ENCODE data around the gene LIN7B.

The LIN7B gene

DNA sequence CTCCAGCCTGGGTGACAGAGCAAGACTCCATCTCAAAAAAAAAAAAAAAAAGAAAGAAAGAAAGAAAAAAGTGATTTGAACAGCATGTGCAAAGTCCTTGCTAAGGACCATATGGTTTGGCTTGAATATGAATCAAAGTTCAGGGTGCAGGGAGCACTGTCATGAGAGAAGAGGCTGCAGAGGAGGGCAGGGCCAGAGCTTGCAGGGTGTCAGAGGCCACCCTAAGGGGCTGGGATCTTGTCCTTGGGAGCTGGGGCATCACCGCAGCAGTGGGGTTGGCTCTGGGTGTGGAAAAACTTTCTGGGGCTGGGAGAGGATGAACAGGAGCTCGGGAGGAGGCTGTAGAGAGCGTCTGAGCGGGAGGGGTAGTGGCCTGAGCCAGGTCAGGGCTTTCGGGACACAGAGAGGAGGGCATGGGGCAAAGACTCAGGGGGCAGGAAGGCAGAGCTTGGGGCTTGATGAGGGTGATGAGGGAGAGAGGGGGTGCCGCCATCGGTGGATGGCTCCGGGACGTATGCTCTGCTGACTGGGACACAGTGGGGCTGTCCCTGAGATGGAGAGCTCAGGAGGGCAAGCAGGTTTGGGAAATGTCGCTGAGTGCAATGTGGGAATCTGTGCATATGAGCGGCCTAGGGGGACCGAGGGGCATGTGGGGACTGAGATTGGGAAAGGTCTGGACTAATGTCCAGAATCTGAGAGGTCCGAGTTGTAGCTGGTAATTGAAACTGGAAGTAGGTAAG is 46.5 kb downstream of the LIN7B start:
- FAIRE-seq (no peak), DNase-seq (ENCODE audit: low spot score) (no peak)

DNA sequence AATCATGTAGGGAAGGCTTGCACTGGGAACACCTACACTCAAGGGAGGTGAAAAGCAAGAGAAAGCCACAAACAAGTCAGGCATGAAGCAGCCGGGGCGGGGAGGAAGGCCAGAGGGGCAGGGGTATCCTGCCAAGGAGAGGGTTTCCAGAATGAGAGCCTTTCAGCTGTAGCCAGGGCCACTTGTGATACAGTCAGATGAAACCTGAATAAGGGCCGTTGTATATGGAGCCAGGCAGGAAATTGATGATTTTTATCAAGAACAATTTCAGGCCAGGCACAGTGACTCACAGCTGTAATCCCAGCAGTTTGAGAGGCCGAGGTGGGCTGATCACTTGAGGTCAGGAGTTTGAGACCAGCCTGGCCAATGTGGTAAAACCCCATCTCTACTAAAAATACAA is 47.8 kb downstream of the LIN7B start:
- FAIRE-seq (no peak), DNase-seq (ENCODE audit: low spot score) (no peak)

DNA sequence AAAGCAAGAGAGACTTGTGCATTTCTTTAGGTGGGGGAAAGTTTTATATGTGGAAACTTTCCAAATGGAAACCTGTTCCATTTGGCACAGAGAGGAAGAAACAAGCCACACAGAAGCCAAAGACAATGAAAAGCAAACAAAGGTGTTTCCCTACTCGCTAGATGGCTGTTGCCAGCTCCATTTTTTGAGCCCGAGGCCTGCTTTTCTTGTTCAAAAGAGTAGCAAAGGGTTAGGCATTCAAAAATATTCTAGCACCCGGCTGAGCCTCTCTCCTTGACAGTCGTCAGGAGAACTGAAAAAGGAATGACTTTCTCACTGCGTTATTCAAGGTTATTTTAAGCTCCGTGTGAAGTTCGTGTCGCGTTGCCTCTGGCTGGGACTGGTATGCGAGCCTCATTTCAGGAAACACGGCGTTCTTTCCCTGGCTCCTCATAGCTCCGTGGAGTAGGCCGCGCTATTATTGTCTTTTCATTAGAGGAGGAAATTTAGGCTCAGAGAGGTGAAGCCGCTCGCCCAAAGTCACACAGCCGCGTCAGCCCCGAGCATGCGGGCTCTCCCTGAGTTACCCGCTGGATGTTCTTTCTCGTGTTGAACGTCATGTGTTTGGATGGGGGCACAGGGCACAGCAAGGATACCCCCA is 51.1 kb downstream of the LIN7B start:
- FAIRE-seq: no peak

DNA sequence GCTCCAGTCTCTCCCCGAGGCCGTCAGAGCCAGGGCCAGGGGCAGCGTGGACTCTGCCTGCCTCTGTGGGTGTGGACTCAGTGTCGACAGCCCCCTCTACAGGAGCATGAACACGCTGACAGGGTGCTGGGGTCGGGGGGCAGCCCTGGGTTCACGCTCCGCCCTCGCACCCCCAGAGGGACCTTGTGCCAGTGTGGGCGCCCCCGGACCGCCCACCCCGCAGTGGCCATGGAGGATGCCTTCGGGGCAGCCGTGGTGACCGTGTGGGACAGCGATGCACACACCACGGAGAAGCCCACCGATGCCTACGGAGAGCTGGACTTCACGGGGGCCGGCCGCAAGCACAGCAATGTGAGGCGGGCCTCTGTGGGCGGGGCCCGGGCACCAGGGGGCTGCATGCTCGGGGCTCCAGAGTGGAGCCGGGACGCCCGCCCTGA is 51.7 kb downstream of the LIN7B start:
- no peak for FAIRE-seq
- DNase-seq (ENCODE audit: low spot score): no peak

More for the DNA sequence above, 51.1 kb downstream of the LIN7B start:
- DNase-seq (ENCODE audit: low spot score): no peak

DNA sequence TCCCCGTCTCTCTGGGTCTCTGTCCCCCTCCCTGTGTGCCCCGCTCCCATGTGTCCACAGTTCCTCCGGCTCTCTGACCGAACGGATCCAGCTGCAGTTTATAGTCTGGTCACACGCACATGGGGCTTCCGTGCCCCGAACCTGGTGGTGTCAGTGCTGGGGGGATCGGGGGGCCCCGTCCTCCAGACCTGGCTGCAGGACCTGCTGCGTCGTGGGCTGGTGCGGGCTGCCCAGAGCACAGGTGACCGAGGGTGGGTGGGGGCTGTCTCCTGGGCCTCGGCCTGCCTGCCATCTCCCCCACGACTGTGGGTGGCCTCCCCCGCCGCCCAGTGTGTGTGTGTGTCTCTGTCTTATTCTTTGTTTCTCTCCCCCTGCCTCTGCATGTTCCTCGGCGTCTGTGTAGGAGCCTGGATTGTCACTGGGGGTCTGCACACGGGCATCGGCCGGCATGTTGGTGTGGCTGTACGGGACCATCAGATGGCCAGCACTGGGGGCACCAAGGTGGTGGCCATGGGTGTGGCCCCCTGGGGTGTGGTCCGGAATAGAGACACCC is 53.8 kb downstream of the LIN7B start:
- no peak for FAIRE-seq
- DNase-seq (ENCODE audit: low spot score): no peak
